ENCODE data around the gene MARCHF10.

- TF ChIP-seq POLR2A (IDR thresholded peaks at IDR 0.05) (no peak), CTCF (IDR thresholded peaks at IDR 0.05) (no peak), POLR2AphosphoS5 (IDR thresholded peaks at IDR 0.05) (no peak), EP300 (IDR thresholded peaks at IDR 0.05) (no peak)
Measured at GRCh38 chr17:62690168-62690897, 117.8 kb downstream of the MARCHF10 start.
